Type B pancreatic cell (in vitro differentiated cells): ENCODE measurements around the gene RETSAT. TPM values are rescaled to one million over a fixed set of nuclear protein-coding genes. Genes with fewer than 3 reads are reported as not detected.

Experiments
- DNase-seq: peaks from one replicate; pipeline ENCODE4 v3.0.0; 2021; ENCODE audit warnings: mixed read lengths; ENCODE audit not compliant: unreplicated experiment; ENCODE audit errors: extremely low spot score
- H3K27ac Mint-ChIP-seq: 2 replicates; pipeline ENCODE4 v1.8.0; 2021; ENCODE audit warnings: mild to moderate bottlenecking, mixed read lengths
- H3K27me3 Mint-ChIP-seq: 2 replicates; pipeline ENCODE4 v1.8.0; 2021; ENCODE audit warnings: mixed read lengths
- H3K36me3 Mint-ChIP-seq: 2 replicates; pipeline ENCODE4 v1.8.0; 2021; ENCODE audit warnings: mixed read lengths
- H3K4me1 Mint-ChIP-seq: one replicate; pipeline ENCODE4 v1.8.0; 2021; ENCODE audit warnings: mixed read lengths; ENCODE audit not compliant: unreplicated experiment
- H3K4me3 Mint-ChIP-seq: 2 replicates; pipeline ENCODE4 v1.8.0; 2021; ENCODE audit warnings: mild to moderate bottlenecking, mixed read lengths
- H3K9me3 Mint-ChIP-seq: 2 replicates; pipeline ENCODE4 v1.8.0; 2021; ENCODE audit warnings: mixed read lengths
- CTCF ChIP-seq: fragments of 200-600 bp; sonication (generic); conservative IDR thresholded peaks from 2 replicates; pipeline ENCODE4 v1.5.0; 2021; ENCODE audit warnings: antibody characterized with exemption, mild to moderate bottlenecking
- total RNA-seq: library from RNA; stranded (reverse); gene quantifications from 2 replicates; pipeline ENCODE4 v1.2.1, GENCODE V29; 2021; ENCODE audit warnings: low replicate concordance

RETSAT gene
- total RNA-seq, 1 donor from 2014 or later = 31.3 TPM

- Mint-ChIP-seq H3K4me1 (peaks cover 3% of the 10 kb centered on the region), H3K27ac (no peak overlapping the region)
These were observed 50.4 kb downstream of the RETSAT start for GRCh38 chr2:85303780-85304531.

GRCh38 chr2:85302121-85302520 lies 52.2 kb downstream of the RETSAT start:
- no peaks in the 10 kb centered on the region for H3K27me3 Mint-ChIP-seq
- H3K4me1 Mint-ChIP-seq = peaks cover 3% of the 10 kb centered on the region
- TF ChIP-seq CTCF = no peak
- peaks cover 6% of the 10 kb centered on the region for H3K36me3 Mint-ChIP-seq
- H3K4me3 Mint-ChIP-seq = no peak overlapping the region
- H3K9me3 Mint-ChIP-seq = no peaks in the 10 kb centered on the region
- H3K27ac Mint-ChIP-seq = no peak overlapping the region
- no peak for DNase-seq

More at GRCh38 chr2:85303780-85304531, 50.4 kb downstream of the RETSAT start:
- DNase-seq = no peak
- H3K36me3 Mint-ChIP-seq = peaks cover 6% of the 10 kb centered on the region
- no peaks in the 10 kb centered on the region for H3K9me3 Mint-ChIP-seq
- no peaks in the 10 kb centered on the region for H3K27me3 Mint-ChIP-seq
- H3K4me3 Mint-ChIP-seq = no peak overlapping the region
- TF ChIP-seq CTCF = no peak

Other genes starting within 250 kb of the RETSAT start
- 27.4 and 32.4 TPM in 2 replicates for gene TCF7L1, start 221.1 kb downstream of the RETSAT start, total RNA-seq
- gene TGOLN2, start 26.5 kb downstream of the RETSAT start, total RNA-seq = 54.0 and 65.3 TPM in 2 replicates
- 14.6 and 22.2 TPM in 2 replicates for gene ELMOD3, start 241 bp upstream of the RETSAT start, total RNA-seq
- 61.1 and 195 TPM in 2 replicates for gene CAPG, start 55.8 kb upstream of the RETSAT start, total RNA-seq
- gene SH2D6, start 64.2 kb upstream of the RETSAT start, total RNA-seq = 0.97 TPM in 1 of 2 replicates, not detected in the other
- 209 and 403 TPM in 2 replicates for gene MAT2A, start 184.6 kb upstream of the RETSAT start, total RNA-seq
- gene GGCX, start 207.0 kb upstream of the RETSAT start, total RNA-seq = 62.6 and 76.2 TPM in 2 replicates
- 62.8 and 157 TPM in 2 replicates for gene VAMP8, start 223.1 kb upstream of the RETSAT start, total RNA-seq
- gene VAMP5, start 229.9 kb upstream of the RETSAT start, total RNA-seq = 3.4 and 4.4 TPM in 2 replicates
- 70.2 and 78.8 TPM in 2 replicates for gene RNF181, start 241.2 kb upstream of the RETSAT start, total RNA-seq
- gene TMEM150A, start 248.2 kb upstream of the RETSAT start, total RNA-seq = 16.7 and 19.8 TPM in 2 replicates